ENCODE results near the gene C2orf81.
"Not testable (repeated sequence)": the region's sequence is repeated elsewhere in the genome, so short reads cannot be mapped to it uniquely, and the experiment has no call there.

The C2orf81 gene

DNA sequence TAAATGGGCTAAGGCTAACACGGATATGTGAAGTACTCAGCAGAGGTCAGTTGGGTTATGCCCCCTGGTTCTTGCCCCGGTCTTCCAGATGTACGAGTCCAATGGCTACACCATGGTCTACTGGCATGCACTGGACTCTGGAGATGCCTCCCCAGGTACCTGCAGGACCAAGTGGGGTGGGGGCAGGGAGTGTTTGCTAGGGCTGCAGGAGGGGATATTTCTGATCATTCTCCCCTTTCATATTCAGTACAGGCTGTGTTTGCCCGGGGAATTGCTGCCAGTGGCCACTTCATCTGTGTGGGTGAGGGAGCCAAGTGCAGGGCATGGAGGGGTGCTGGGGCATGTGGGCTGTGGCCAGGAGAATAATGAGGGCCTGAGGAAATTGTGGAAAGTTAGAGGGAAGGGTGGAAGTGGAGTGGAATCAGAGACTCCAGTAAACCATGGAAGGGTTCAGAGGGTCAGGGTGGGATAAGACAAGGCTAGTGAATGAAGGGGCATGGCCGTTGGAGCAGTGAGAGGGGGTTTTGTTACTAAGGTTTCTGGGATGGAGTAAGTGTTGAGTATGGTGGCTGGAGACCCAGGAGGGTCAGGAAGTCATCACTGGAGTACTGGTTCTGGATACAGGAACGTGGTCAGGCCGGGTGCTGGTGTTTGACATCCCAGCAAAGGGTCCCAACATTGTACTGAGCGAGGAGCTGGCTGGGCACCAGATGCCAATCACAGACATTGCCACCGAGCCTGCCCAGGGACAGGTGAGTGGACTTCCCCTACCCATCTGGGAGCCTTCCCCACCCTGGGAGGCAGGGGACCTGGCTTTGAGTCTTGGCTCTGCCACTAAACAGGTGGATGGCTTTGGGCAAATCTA, 2.0 kb upstream of the C2orf81 start:
- DNase-seq (ENCODE audit: low read depth), result no peak
- no peak overlapping the region for H3K4me3 ChIP-seq (ENCODE audit: low read depth, low read length)
- TF ChIP-seq, protein P1, sequence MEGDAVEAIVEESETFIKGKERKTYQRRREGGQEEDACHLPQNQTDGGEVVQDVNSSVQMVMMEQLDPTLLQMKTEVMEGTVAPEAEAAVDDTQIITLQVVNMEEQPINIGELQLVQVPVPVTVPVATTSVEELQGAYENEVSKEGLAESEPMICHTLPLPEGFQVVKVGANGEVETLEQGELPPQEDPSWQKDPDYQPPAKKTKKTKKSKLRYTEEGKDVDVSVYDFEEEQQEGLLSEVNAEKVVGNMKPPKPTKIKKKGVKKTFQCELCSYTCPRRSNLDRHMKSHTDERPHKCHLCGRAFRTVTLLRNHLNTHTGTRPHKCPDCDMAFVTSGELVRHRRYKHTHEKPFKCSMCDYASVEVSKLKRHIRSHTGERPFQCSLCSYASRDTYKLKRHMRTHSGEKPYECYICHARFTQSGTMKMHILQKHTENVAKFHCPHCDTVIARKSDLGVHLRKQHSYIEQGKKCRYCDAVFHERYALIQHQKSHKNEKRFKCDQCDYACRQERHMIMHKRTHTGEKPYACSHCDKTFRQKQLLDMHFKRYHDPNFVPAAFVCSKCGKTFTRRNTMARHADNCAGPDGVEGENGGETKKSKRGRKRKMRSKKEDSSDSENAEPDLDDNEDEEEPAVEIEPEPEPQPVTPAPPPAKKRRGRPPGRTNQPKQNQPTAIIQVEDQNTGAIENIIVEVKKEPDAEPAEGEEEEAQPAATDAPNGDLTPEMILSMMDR (IDR thresholded peaks at IDR 0.05; ENCODE audit: low read depth, low read length), result no peak
- TF ChIP-seq, protein P2, sequence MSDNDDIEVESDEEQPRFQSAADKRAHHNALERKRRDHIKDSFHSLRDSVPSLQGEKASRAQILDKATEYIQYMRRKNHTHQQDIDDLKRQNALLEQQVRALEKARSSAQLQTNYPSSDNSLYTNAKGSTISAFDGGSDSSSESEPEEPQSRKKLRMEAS (IDR thresholded peaks at IDR 0.05; ENCODE audit: low read depth, low read length), result no peak
- TF ChIP-seq MYC (IDR thresholded peaks at IDR 0.05; ENCODE audit: low read depth, low read length) (no peak), POLR2A (IDR thresholded peaks at IDR 0.05; ENCODE audit: extremely low read depth, insufficient read length) (no peak)

DNA sequence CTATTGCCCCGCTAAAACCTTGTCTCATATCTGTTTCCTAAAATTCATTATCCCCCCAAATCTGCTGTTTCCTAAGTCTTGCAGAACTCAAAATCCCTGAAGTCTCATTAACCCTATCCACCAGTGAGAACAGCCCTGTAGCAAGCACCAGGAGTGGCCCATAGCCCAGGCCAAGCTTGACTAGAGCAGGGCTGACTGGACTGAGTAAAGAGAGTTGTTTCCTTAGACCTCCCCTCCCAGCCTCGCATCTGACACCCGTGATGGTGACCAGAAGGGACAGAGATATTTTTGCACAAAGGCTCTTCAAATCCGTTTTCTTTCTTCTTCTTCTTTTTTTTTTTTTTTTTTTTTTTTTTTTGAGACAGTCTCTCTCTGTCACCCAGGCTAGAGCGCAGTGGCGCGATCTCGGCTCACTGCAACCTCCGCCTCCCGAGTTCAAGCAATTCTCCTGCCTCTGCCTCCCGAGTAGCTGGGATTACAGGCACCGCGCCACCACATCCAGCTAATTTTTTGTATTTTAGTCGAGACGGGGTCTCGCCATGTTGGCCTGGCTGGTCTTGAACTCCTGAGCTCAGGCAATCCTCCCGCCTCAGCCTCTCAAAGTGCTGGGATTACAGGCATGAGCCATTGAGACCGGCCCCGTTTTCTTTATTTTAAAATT, 846 bp downstream of the C2orf81 start:
- DNase-seq (ENCODE audit: low read depth), result not testable (repeated sequence)
- peak overlapping the region; percentile 78 for H3K4me3 ChIP-seq (ENCODE audit: low read depth, low read length)

DNA sequence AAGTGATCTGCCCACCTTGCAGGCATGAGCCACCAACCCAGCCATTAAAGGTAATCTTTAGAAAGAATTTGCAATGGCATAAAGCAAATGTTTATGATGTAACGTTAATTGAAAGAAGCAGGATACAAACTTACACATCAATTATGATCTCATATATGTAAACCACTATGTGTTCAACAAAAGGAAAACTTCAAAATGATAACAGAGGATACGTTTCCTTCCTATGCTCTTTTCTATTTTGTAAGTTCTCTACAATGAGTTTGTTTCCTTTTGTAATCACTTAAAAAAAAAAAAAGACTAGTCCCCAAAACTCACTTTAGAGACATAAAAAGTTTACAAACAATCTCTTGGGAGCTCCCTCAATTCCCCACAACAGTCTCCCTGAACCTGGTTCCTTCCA, 1.4 kb downstream of the C2orf81 start:
- DNase-seq (ENCODE audit: low read depth), result no peak
- H3K4me3 ChIP-seq (ENCODE audit: low read depth, low read length), result no peak overlapping the region

DNA sequence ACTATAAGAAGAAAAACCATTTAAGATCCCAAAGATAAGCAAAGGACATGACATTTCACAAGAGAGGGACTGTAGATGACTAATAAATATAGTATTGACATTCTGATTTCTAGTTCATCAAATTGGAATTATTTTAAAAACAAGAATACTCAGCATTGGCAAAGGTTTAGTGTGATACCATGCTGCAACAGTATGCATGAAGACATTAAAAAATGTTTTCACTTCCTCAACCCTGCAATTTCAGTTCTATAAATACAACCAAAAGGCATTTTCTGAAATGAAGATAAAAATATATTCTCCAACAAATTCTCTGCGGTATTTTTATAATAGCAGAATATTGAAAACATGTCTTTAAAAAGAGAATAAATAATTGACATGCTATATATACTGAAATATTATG, 2.1 kb downstream of the C2orf81 start:
- H3K4me3 ChIP-seq (ENCODE audit: low read depth, low read length), result no peak overlapping the region
- TF ChIP-seq, protein P2 (IDR thresholded peaks at IDR 0.05; ENCODE audit: low read depth, low read length), result no peak
- TF ChIP-seq, protein P1 (IDR thresholded peaks at IDR 0.05; ENCODE audit: low read depth, low read length), result no peak
- TF ChIP-seq POLR2A (IDR thresholded peaks at IDR 0.05; ENCODE audit: extremely low read depth, insufficient read length), result no peak
- TF ChIP-seq MYC (IDR thresholded peaks at IDR 0.05; ENCODE audit: low read depth, low read length), result no peak
- no peak for DNase-seq (ENCODE audit: low read depth)

More for the DNA sequence above, 1.4 kb downstream of the C2orf81 start:
- TF ChIP-seq, protein P2 (IDR thresholded peaks at IDR 0.05; ENCODE audit: low read depth, low read length), result no peak
- TF ChIP-seq POLR2A (IDR thresholded peaks at IDR 0.05; ENCODE audit: extremely low read depth, insufficient read length) (no peak), MYC (IDR thresholded peaks at IDR 0.05; ENCODE audit: low read depth, low read length) (no peak)
- TF ChIP-seq, protein P1 (IDR thresholded peaks at IDR 0.05; ENCODE audit: low read depth, low read length), result no peak

DNA sequence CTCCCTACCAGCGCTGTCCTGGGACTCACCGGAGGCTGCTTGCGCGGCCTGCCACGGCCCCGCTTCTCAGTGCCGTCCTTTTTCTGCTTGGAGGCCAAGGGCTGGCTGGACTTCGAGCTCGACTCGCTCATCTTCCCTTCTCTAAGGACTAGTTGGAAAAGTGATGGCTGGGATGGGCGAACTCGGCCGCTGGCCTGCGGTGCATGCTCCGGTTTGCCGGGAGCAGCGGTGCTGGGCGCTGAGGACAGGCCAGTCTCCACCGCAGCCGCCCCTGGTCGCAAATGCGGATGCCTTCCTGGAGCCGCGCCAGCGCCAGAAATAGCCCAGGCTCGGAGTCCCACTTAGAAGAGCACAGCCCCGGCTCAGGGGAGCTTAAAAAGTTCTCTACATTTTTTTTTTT, 3.1 kb downstream of the C2orf81 start:
- DNase-seq (ENCODE audit: low read depth), result no peak
- TF ChIP-seq POLR2A (IDR thresholded peaks at IDR 0.05; ENCODE audit: extremely low read depth, insufficient read length) (no peak), MYC (IDR thresholded peaks at IDR 0.05; ENCODE audit: low read depth, low read length) (no peak)
- TF ChIP-seq, protein P2 (IDR thresholded peaks at IDR 0.05; ENCODE audit: low read depth, low read length), result no peak
- TF ChIP-seq, protein P1 (IDR thresholded peaks at IDR 0.05; ENCODE audit: low read depth, low read length), result no peak
- H3K4me3 ChIP-seq (ENCODE audit: low read depth, low read length), result no peak overlapping the region

DNA sequence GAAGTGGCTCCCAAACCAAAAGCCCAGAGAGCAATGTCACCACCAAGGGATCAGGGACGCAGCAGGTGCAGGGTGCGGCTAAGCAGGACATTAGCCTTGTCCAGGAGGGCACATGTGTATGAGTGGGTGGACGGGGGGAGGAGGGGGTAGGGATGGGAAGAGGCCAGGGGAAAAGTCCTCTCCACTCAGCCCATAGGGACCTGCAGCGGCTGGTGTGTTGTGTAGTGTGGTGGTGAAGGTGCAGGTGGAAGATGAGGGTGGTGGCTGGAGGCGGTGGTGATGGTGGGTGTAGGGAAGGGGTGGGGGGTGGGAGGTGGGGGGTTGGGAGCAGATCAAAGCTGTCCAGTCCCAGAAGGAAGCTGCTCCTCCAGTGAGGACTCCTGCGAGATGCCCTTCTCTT, 3.7 kb downstream of the C2orf81 start:
- TF ChIP-seq, protein P2 (IDR thresholded peaks at IDR 0.05; ENCODE audit: low read depth, low read length), result no peak
- TF ChIP-seq POLR2A (IDR thresholded peaks at IDR 0.05; ENCODE audit: extremely low read depth, insufficient read length) (no peak), MYC (IDR thresholded peaks at IDR 0.05; ENCODE audit: low read depth, low read length) (no peak)
- TF ChIP-seq, protein P1 (IDR thresholded peaks at IDR 0.05; ENCODE audit: low read depth, low read length), result no peak
- H3K4me3 ChIP-seq (ENCODE audit: low read depth, low read length), result no peak overlapping the region
- DNase-seq (ENCODE audit: low read depth), result no peak

All from NB4 (cell line).